ENCODE data around the gene EFR3B.
"Not testable (repeated sequence)": the region's sequence is repeated elsewhere in the genome, so short reads cannot be mapped to it uniquely, and the experiment has no call there.

EFR3B gene

DNA sequence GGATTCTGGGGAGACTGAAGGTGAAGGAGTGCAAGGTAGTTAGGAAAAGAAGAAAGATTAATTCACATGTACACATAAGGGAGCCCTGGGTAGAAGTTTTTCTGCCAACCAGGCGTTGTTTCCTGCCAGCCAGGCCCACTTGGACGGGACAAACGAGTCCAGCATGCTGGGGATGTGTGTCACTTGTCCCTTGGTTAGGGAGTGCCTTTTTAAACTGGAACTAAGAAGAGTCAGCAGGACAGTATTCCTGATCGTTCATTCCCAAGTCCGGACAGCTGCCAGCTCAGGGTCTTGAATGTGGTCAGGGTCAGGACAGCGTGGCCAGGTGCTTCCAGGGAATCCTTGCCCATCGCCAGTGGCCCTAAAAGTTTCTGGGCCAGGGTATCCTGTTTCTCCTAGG lies 83.3 kb downstream of the EFR3B start:
- TF ChIP-seq CTCF (IDR thresholded peaks at IDR 0.05; ENCODE audit: extremely low read depth, missing control alignments) = no peak
- no peak for DNase-seq (ENCODE audit: low spot score)

GRCh38 chr2:25125976-25126375 lies 84.1 kb downstream of the EFR3B start:
- no peak for DNase-seq (ENCODE audit: low spot score)
- no peak for TF ChIP-seq CTCF (IDR thresholded peaks at IDR 0.05; ENCODE audit: extremely low read depth, missing control alignments)

DNA sequence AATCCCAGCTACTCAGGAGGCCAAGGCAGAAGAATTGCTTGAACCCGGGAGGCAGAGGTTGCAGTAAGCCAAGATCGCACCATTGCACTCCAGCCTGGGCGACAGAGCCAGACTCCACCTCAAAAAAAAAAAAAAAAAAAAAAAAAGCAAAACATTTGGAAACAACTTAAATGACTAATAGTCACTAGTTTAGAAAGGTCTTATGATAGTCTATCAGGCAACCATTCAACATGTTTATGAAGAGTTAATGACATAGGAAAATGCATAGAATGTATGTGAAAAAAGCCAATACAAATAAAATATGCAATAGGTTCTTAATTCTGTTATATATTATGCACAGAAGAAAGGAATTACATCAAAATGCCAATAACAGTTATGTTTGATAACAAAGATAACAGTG lies 85.2 kb downstream of the EFR3B start:
- not testable (repeated sequence) for DNase-seq (ENCODE audit: low spot score)

DNA sequence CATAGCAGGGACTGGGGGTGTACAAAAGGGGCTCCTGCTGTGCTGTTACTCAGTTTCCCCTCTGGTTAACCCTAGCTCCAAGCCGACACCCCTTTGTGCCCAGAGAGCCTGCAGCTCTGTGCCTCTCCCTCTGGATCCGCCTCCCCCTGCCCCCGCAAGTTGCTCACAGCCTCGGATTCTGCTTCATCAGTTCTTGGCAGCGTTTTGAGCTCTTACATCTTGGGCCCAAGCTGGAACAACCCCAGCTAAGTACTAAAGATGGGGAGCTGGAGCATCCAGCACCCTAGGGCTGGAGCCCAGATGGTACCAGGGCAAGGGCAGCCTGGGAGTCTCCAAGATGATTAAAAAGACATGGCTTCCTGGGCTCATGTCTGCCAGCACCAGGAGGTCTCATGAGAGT lies 85.8 kb downstream of the EFR3B start:
- no peak for TF ChIP-seq CTCF (IDR thresholded peaks at IDR 0.05; ENCODE audit: extremely low read depth, missing control alignments)
- no peak for DNase-seq (ENCODE audit: low spot score)

GRCh38 chr2:25129901-25130520 lies 88.1 kb downstream of the EFR3B start:
- no peak for TF ChIP-seq CTCF (IDR thresholded peaks at IDR 0.05; ENCODE audit: extremely low read depth, missing control alignments)
- DNase-seq (ENCODE audit: low spot score) = no peak

GRCh38 chr2:25131253-25131566 lies 89.3 kb downstream of the EFR3B start:
- DNase-seq (ENCODE audit: low spot score) = no peak
- TF ChIP-seq CTCF (IDR thresholded peaks at IDR 0.05; ENCODE audit: extremely low read depth, missing control alignments) = no peak

DNA sequence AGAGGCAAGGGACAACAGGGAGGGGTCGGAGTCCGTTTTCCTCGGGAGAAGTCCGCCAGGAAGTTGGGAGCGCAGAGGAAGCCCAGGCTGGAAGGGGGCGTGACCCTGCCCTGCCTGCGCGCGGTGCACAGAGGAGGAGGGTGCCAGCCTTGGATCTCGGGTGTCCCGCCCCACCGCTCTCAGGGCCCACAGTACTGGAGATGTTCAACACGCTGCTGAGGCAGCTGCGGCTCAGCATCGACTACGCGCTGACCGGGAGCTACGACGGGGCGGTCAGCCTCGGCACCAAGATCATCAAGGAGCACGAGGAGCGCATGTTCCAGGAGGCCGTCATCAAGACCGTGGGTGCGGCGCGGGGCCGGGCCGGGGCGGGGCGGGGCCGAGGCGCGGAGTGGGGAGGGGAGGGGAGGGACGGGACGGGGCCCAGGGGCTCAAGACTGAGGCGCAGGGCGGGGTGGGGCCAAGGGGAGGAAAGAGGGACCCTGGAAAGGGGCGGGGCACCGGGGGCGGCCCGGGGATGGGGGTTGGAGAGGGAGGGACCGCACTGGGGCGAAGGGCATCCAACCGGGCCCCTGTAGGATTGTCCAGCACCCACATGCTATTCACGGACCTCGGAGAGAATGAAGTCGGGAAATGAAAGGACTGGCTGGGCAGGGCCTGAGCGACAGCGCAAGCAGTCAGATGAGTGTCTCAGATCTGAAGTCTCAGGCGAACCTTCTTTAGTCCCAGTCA lies 89.9 kb downstream of the EFR3B start:
- TF ChIP-seq CTCF (IDR thresholded peaks at IDR 0.05; ENCODE audit: extremely low read depth, missing control alignments) = no peak
- peak; percentile 43 for DNase-seq (ENCODE audit: low spot score)

DNA sequence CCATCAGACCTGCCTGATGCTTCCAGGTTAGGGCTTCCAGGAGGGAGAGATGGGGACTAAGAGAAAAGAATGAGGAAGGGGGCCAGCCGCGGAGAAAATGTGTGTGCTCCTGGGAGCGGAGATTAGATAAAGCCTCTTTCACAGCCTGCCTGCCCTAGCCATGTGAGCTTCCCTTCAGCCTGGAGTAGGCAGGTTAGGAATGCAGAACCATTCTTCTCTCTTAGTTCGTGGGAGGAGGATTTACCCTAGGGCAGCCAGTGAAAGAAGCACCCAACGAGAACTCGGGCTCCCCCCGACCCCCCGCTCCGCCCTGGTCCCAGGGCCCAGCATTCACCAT lies 90.4 kb downstream of the EFR3B start:
- DNase-seq (ENCODE audit: low spot score) = no peak
- no peak for TF ChIP-seq CTCF (IDR thresholded peaks at IDR 0.05; ENCODE audit: extremely low read depth, missing control alignments)

Data from GM20000 (cell line).